Epithelial cell of esophagus (primary cell): ENCODE results near the gene HOXC10.
A peak's percentile ranks its signal among the peaks of the same experiment; 100 is the strongest.

Source experiments
- DNase-seq: peaks from one replicate; pipeline ENCODE4 v3.0.0; 2010; ENCODE audit warnings: low read depth
- H3K4me3 ChIP-seq: 2 replicates; pipeline ENCODE4 v1.5.1; 2011; ENCODE audit warnings: mild to moderate bottlenecking, low read length, control low read depth
- TF ChIP-seq, protein P1 (sequence below): IDR thresholded peaks from 2 replicates; pipeline ENCODE4 v1.5.1; 2011; ENCODE audit warnings: low read depth, mild to moderate bottlenecking, low read length, control low read depth, inconsistent platforms; ENCODE audit not compliant: insufficient read depth; ENCODE audit errors: missing control alignments

Gene HOXC10

DNA sequence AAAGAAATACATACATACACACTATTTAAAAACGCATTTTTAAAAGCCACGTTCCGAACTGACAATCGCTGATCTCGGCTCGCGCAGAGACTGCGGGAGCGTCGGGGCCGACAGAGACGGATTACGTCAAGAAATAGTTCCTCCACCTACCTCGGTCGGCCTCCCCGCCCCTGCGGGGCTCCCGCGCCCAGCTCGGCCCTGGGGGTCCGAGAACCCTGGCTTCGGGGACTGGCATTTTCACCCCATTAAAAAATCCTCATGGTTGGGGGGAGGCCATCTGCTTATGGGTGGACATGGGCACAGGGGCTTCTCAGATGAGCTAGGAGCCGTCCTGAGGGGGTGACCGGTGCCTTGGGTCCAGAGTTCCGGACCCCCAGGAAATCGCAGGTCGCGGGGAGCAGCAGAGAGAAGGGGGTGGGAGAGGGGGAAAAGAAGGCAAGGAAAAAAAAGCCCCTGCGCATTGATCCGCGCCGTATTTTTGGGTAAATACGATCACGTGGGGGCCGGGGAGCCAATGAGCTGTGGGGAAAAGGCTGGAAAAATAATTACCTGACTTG, 14.7 kb downstream of the HOXC10 start:
- TF ChIP-seq, protein P1, sequence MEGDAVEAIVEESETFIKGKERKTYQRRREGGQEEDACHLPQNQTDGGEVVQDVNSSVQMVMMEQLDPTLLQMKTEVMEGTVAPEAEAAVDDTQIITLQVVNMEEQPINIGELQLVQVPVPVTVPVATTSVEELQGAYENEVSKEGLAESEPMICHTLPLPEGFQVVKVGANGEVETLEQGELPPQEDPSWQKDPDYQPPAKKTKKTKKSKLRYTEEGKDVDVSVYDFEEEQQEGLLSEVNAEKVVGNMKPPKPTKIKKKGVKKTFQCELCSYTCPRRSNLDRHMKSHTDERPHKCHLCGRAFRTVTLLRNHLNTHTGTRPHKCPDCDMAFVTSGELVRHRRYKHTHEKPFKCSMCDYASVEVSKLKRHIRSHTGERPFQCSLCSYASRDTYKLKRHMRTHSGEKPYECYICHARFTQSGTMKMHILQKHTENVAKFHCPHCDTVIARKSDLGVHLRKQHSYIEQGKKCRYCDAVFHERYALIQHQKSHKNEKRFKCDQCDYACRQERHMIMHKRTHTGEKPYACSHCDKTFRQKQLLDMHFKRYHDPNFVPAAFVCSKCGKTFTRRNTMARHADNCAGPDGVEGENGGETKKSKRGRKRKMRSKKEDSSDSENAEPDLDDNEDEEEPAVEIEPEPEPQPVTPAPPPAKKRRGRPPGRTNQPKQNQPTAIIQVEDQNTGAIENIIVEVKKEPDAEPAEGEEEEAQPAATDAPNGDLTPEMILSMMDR, result no peak

GRCh38 chr12:54000116-54001114, 15.5 kb downstream of the HOXC10 start, which contains the start of gene HOXC9:
Gene HOXC9 (plus strand): TSS chr12:54000161. CDS start chr12:54000189, 28 bp downstream.
- TF ChIP-seq, protein P1, result no peak
- H3K4me3 ChIP-seq, result peak within 1 kb of the TSS; percentile 33
- no peak for DNase-seq

More for the DNA sequence above, 14.7 kb downstream of the HOXC10 start:
- DNase-seq, result peak; percentile 60
- peak overlapping the region; percentile 33 for H3K4me3 ChIP-seq

GRCh38 chr12:54001283-54002187, 16.6 kb downstream of the HOXC10 start:
- TF ChIP-seq, protein P1, result no peak
- no peak overlapping the region for H3K4me3 ChIP-seq
- no peak for DNase-seq

GRCh38 chr12:54002278-54002914, 17.4 kb downstream of the HOXC10 start:
- TF ChIP-seq, protein P1, result no peak

GRCh38 chr12:54002915-54003389, 18.0 kb downstream of the HOXC10 start:
- no peak for DNase-seq
- H3K4me3 ChIP-seq, result no peak overlapping the region

More at GRCh38 chr12:54002278-54002914, 17.4 kb downstream of the HOXC10 start:
- no peak overlapping the region for H3K4me3 ChIP-seq
- DNase-seq, result no peak

More at GRCh38 chr12:54002915-54003389, 18.0 kb downstream of the HOXC10 start:
- TF ChIP-seq, protein P1, result no peak
